ENCODE measurements around the gene CLCN3.
"Not testable (repeated sequence)": the region's sequence is repeated elsewhere in the genome, so short reads cannot be mapped to it uniquely, and the experiment has no call there.

Gene CLCN3

GRCh38 chr4:169619958-169620879 lies at the start of gene CLCN3:
TSS of gene CLCN3 (plus strand) at chr4:169620578. CDS start at chr4:169635929, 15,351 bp downstream.
- no peaks in the 10 kb centered on the region for H3K27me3 ChIP-seq (replicated peaks; ENCODE audit: control insufficient read depth, insufficient read depth, low read length)

GRCh38 chr4:169571012-169571411 lies 49.4 kb upstream of the CLCN3 start:
- H3K27me3 ChIP-seq (replicated peaks; ENCODE audit: control insufficient read depth, insufficient read depth, low read length); H3K36me3 ChIP-seq (ENCODE audit: control insufficient read depth, insufficient read depth, low read length); H3K4me3 ChIP-seq (replicated peaks; ENCODE audit: low read depth, low read length); DNase-seq (ENCODE audit: extremely low read depth, insufficient read length): not testable (repeated sequence)

More at GRCh38 chr4:169619958-169620879, at the start of gene CLCN3:
- H3K4me3 ChIP-seq (replicated peaks; ENCODE audit: low read depth, low read length), result peak within 1 kb of the TSS; percentile 71
- peak; percentile 99 for DNase-seq (ENCODE audit: extremely low read depth, insufficient read length)
- no peaks in the 10 kb centered on the region for H3K36me3 ChIP-seq (ENCODE audit: control insufficient read depth, insufficient read depth, low read length)
- TF ChIP-seq CTCF (IDR thresholded peaks at IDR 0.05; ENCODE audit: insufficient read depth, low read length, poor library complexity, severe bottlenecking), result peak; percentile 5

GRCh38 chr4:169571435-169571834 lies 48.9 kb upstream of the CLCN3 start:
- H3K4me3 ChIP-seq (replicated peaks; ENCODE audit: low read depth, low read length), result no peak overlapping the region

GRCh38 chr4:169573889-169574288 lies 46.5 kb upstream of the CLCN3 start:
- no peaks in the 10 kb centered on the region for H3K27me3 ChIP-seq (replicated peaks; ENCODE audit: control insufficient read depth, insufficient read depth, low read length)
- no peak for DNase-seq (ENCODE audit: extremely low read depth, insufficient read length)
- peaks cover 5% of the 10 kb centered on the region for H3K36me3 ChIP-seq (ENCODE audit: control insufficient read depth, insufficient read depth, low read length)
- TF ChIP-seq CTCF (IDR thresholded peaks at IDR 0.05; ENCODE audit: insufficient read depth, low read length, poor library complexity, severe bottlenecking), result no peak
- H3K4me3 ChIP-seq (replicated peaks; ENCODE audit: low read depth, low read length), result no peak overlapping the region

More at GRCh38 chr4:169571435-169571834, 48.9 kb upstream of the CLCN3 start:
- no peak for TF ChIP-seq CTCF (IDR thresholded peaks at IDR 0.05; ENCODE audit: insufficient read depth, low read length, poor library complexity, severe bottlenecking)
- Histone ChIP-seq H3K36me3 (ENCODE audit: control insufficient read depth, insufficient read depth, low read length) (peaks cover 5% of the 10 kb centered on the region), H3K27me3 (replicated peaks; ENCODE audit: control insufficient read depth, insufficient read depth, low read length) (no peaks in the 10 kb centered on the region)
- DNase-seq (ENCODE audit: extremely low read depth, insufficient read length), result no peak

GRCh38 chr4:169582203-169582602 lies 38.2 kb upstream of the CLCN3 start:
- DNase-seq (ENCODE audit: extremely low read depth, insufficient read length), result no peak
- peaks cover 2% of the 10 kb centered on the region; the same call in 1 of the 2 replicates for H3K36me3 ChIP-seq (ENCODE audit: control insufficient read depth, insufficient read depth, low read length)
- no peaks in the 10 kb centered on the region for H3K27me3 ChIP-seq (replicated peaks; ENCODE audit: control insufficient read depth, insufficient read depth, low read length)
- no peak overlapping the region for H3K4me3 ChIP-seq (replicated peaks; ENCODE audit: low read depth, low read length)
- TF ChIP-seq CTCF (IDR thresholded peaks at IDR 0.05; ENCODE audit: insufficient read depth, low read length, poor library complexity, severe bottlenecking), result peak; percentile 27

GRCh38 chr4:169582706-169583105 lies 37.7 kb upstream of the CLCN3 start:
- H3K27me3 ChIP-seq (replicated peaks; ENCODE audit: control insufficient read depth, insufficient read depth, low read length), result no peaks in the 10 kb centered on the region
- no peak for DNase-seq (ENCODE audit: extremely low read depth, insufficient read length)
- TF ChIP-seq CTCF (IDR thresholded peaks at IDR 0.05; ENCODE audit: insufficient read depth, low read length, poor library complexity, severe bottlenecking), result no peak
- peaks cover 2% of the 10 kb centered on the region; the same call in 1 of the 2 replicates for H3K36me3 ChIP-seq (ENCODE audit: control insufficient read depth, insufficient read depth, low read length)
- no peak overlapping the region for H3K4me3 ChIP-seq (replicated peaks; ENCODE audit: low read depth, low read length)
